Neural progenitor cell (in vitro differentiated cells): ENCODE data around the gene PLA2G4A. TPM values are rescaled to one million over a fixed set of nuclear protein-coding genes. Genes with fewer than 3 reads are reported as not detected.

Source experiments
- DNase-seq: peaks from one replicate; pipeline ENCODE4 v3.0.0-alpha.2; 2016; ENCODE audit warnings: low spot score
- H2AFZ ChIP-seq: fragments of 200-600 bp; sonication (generic); replicated peaks from 2 replicates; pipeline ENCODE4 v1.6.1; 2016; ENCODE audit warnings: antibody characterized with exemption
- H3F3A ChIP-seq: fragments of 200-600 bp; sonication (generic); 2 replicates; pipeline ENCODE4 v1.6.1; 2016; ENCODE audit warnings: antibody characterized with exemption, low read depth
- H3K27ac ChIP-seq: fragments of 200-600 bp; sonication (generic); 2 replicates; pipeline ENCODE4 v1.5.1; 2016; ENCODE audit warnings: mild to moderate bottlenecking
- H3K27me3 ChIP-seq: fragments of 200-600 bp; sonication (generic); 2 replicates; pipeline ENCODE4 v1.6.1; 2016; ENCODE audit warnings: mild to moderate bottlenecking, moderate library complexity
- H3K36me3 ChIP-seq: fragments of 200-600 bp; sonication (generic); 2 replicates; pipeline ENCODE4 v1.5.1; 2016
- H3K4me1 ChIP-seq: fragments of 200-600 bp; sonication (generic); 2 replicates; pipeline ENCODE4 v1.6.1; 2016; ENCODE audit warnings: mixed run types
- H3K4me2 ChIP-seq: fragments of 200-600 bp; sonication (generic); 2 replicates; pipeline ENCODE4 v1.6.1; 2016
- H3K4me3 ChIP-seq: fragments of 200-600 bp; sonication (generic); 2 replicates; pipeline ENCODE4 v1.5.1; 2016
- H3K79me2 ChIP-seq: fragments of 200-600 bp; sonication (generic); 2 replicates; pipeline ENCODE4 v1.6.1; 2016; ENCODE audit warnings: low read depth
- H3K9ac ChIP-seq: fragments of 200-600 bp; sonication (generic); 2 replicates; pipeline ENCODE4 v1.6.1; 2016
- H3K9me3 ChIP-seq: fragments of 200-600 bp; sonication (generic); 2 replicates; pipeline ENCODE4 v1.5.1; 2016; ENCODE audit warnings: low read depth
- H4K20me1 ChIP-seq: fragments of 200-600 bp; sonication (generic); 2 replicates; pipeline ENCODE4 v1.6.1; 2016; ENCODE audit warnings: low read depth
- H3K27ac Mint-ChIP-seq: 3 replicates; pipeline ENCODE4 v1.8.0; 2021; ENCODE audit warnings: mixed read lengths
- H3K27me3 Mint-ChIP-seq: 2 replicates; pipeline ENCODE4 v1.8.0; 2022; ENCODE audit warnings: low read depth, mild to moderate bottlenecking, inconsistent platforms, moderate library complexity, mixed read lengths; ENCODE audit not compliant: insufficient read depth
- H3K36me3 Mint-ChIP-seq: 3 replicates; pipeline ENCODE4 v1.8.0; 2021; ENCODE audit warnings: mixed read lengths
- H3K4me1 Mint-ChIP-seq: 3 replicates; pipeline ENCODE4 v1.8.0; 2021; ENCODE audit warnings: mixed read lengths
- H3K4me3 Mint-ChIP-seq: 3 replicates; pipeline ENCODE4 v1.8.0; 2021; ENCODE audit warnings: mild to moderate bottlenecking, moderate library complexity, mixed read lengths
- H3K9me3 Mint-ChIP-seq: 3 replicates; pipeline ENCODE4 v1.8.0; 2020; ENCODE audit warnings: mixed read lengths
- CTCF ChIP-seq: fragments of 200-600 bp; sonication (generic); IDR thresholded peaks from 2 replicates; pipeline ENCODE4 v1.5.1; 2017; ENCODE audit warnings: antibody characterized with exemption, mild to moderate bottlenecking
- EZH2 ChIP-seq: fragments of 200-600 bp; sonication (generic); IDR thresholded peaks from 2 replicates; pipeline ENCODE4 v1.6.1; 2017; ENCODE audit warnings: antibody characterized with exemption, mild to moderate bottlenecking, moderate library complexity
- EZH2phosphoT487 ChIP-seq: fragments of 200-600 bp; sonication (generic); IDR thresholded peaks from 2 replicates; pipeline ENCODE4 v1.6.1; 2017; ENCODE audit warnings: antibody characterized with exemption
- total RNA-seq: library from RNA; depleted of rRNA; stranded (reverse); fragments of >200 nt; gene quantifications from 2 replicates; pipeline ENCODE4 v1.2.3, GENCODE V29; 2015; ENCODE audit warnings: low replicate concordance

PLA2G4A gene
- total RNA-seq, 1 donor from 2014 or later, result 1.0 TPM

- no peak overlapping the region for H3K9ac ChIP-seq
- Mint-ChIP-seq H3K36me3 (no peaks in the 10 kb centered on the region), H3K9me3 (no peaks in the 10 kb centered on the region), H3K27ac (no peak overlapping the region), H3K27me3 (no peaks in the 10 kb centered on the region), H3K4me3 (no peak overlapping the region), H3K4me1 (no peaks in the 10 kb centered on the region)
- no peak overlapping the region for H3K4me2 ChIP-seq
- no peaks in the 10 kb centered on the region for H3K4me1 ChIP-seq
- H3K79me2 ChIP-seq, result no peaks in the 10 kb centered on the region
- no peaks in the 10 kb centered on the region for H4K20me1 ChIP-seq
- H3K9me3 ChIP-seq, result no peaks in the 10 kb centered on the region
- H3K4me3 ChIP-seq, result no peak overlapping the region
- no peak overlapping the region for H3K27ac ChIP-seq
- H3K36me3 ChIP-seq, result no peaks in the 10 kb centered on the region
- DNase-seq, result no peak
- H2AFZ ChIP-seq, result no peak overlapping the region
- H3F3A ChIP-seq, result no peaks in the 10 kb centered on the region
- no peaks in the 10 kb centered on the region for H3K27me3 ChIP-seq
- no peak for TF ChIP-seq EZH2
- no peak for TF ChIP-seq CTCF
- TF ChIP-seq EZH2phosphoT487, result no peak
These were observed 72.9 kb downstream of the PLA2G4A start for GRCh38 chr1:186901631-186902030.

- H3K36me3 ChIP-seq, result no peaks in the 10 kb centered on the region
- no peak overlapping the region for H3K4me3 ChIP-seq
- H3K36me3 Mint-ChIP-seq, result no peaks in the 10 kb centered on the region
- H3K27me3 ChIP-seq, result no peaks in the 10 kb centered on the region
- DNase-seq, result no peak
- H3K4me1 ChIP-seq, result no peaks in the 10 kb centered on the region
- H3K27me3 Mint-ChIP-seq, result no peaks in the 10 kb centered on the region
- H3K27ac ChIP-seq, result no peak overlapping the region
- no peaks in the 10 kb centered on the region for H3K9me3 ChIP-seq
- TF ChIP-seq CTCF (no peak), EZH2 (no peak), EZH2phosphoT487 (no peak)
- no peak overlapping the region for H3K27ac Mint-ChIP-seq
- H3K4me1 Mint-ChIP-seq, result no peaks in the 10 kb centered on the region
- H3K9me3 Mint-ChIP-seq, result no peaks in the 10 kb centered on the region
- no peak overlapping the region for H3K9ac ChIP-seq
- no peaks in the 10 kb centered on the region for H4K20me1 ChIP-seq
- no peak overlapping the region for H3K4me3 Mint-ChIP-seq
- H3F3A ChIP-seq, result no peaks in the 10 kb centered on the region
- H2AFZ ChIP-seq, result no peak overlapping the region
- no peak overlapping the region for H3K4me2 ChIP-seq
- H3K79me2 ChIP-seq, result no peaks in the 10 kb centered on the region
These were observed 74.8 kb downstream of the PLA2G4A start for GRCh38 chr1:186903374-186904136.

- DNase-seq, result no peak
- Mint-ChIP-seq H3K27ac (no peak overlapping the region), H3K36me3 (no peaks in the 10 kb centered on the region), H3K27me3 (no peaks in the 10 kb centered on the region), H3K4me3 (no peak overlapping the region), H3K4me1 (no peaks in the 10 kb centered on the region), H3K9me3 (no peaks in the 10 kb centered on the region)
- Histone ChIP-seq H3K36me3 (no peaks in the 10 kb centered on the region), H3K27me3 (no peaks in the 10 kb centered on the region), H3K27ac (no peak overlapping the region), H3K4me1 (no peaks in the 10 kb centered on the region), H3K9ac (no peak overlapping the region), H3K9me3 (no peaks in the 10 kb centered on the region), H3K4me3 (no peak overlapping the region), H2AFZ (no peak overlapping the region), H4K20me1 (no peaks in the 10 kb centered on the region), H3F3A (no peaks in the 10 kb centered on the region), H3K4me2 (no peak overlapping the region), H3K79me2 (no peaks in the 10 kb centered on the region)
- no peak for TF ChIP-seq EZH2phosphoT487
- TF ChIP-seq EZH2, result no peak
- TF ChIP-seq CTCF, result no peak
These were observed 75.6 kb downstream of the PLA2G4A start for GRCh38 chr1:186904361-186904760.
